CD1c-positive myeloid dendritic cell (primary cell): ENCODE results near the gene TAC3.
"Not testable (repeated sequence)": the region's sequence is repeated elsewhere in the genome, so short reads cannot be mapped to it uniquely, and the experiment has no call there.

Source experiments
- DNase-seq: peaks from one replicate; pipeline ENCODE4 v3.0.0-alpha.2; 2016; ENCODE audit errors: extremely low spot score

Gene TAC3

GRCh38 chr12:56985714-56986113 lies 30.6 kb downstream of the TAC3 start:
- not testable (repeated sequence) for DNase-seq

- no peak for DNase-seq
Measured at GRCh38 chr12:56983386-56983785, 32.9 kb downstream of the TAC3 start.

GRCh38 chr12:56982578-56983236 lies 33.6 kb downstream of the TAC3 start:
- not testable (repeated sequence) for DNase-seq

- no peak for DNase-seq
Measured at GRCh38 chr12:56980941-56981530, 35.3 kb downstream of the TAC3 start.

GRCh38 chr12:56980268-56980667 lies 36.1 kb downstream of the TAC3 start:
- no peak for DNase-seq

- DNase-seq: no peak
Measured at GRCh38 chr12:56979628-56980027, 36.7 kb downstream of the TAC3 start.

- no peak for DNase-seq
Measured at GRCh38 chr12:56978397-56979138, 37.8 kb downstream of the TAC3 start.

GRCh38 chr12:56977361-56977760 lies 39.0 kb downstream of the TAC3 start:
- not testable (repeated sequence) for DNase-seq

- not testable (repeated sequence) for DNase-seq
Measured at GRCh38 chr12:56974224-56974623, 42.1 kb downstream of the TAC3 start.

GRCh38 chr12:56968910-56969309 lies 47.4 kb downstream of the TAC3 start:
- DNase-seq: not testable (repeated sequence)

GRCh38 chr12:56965997-56966642 lies 50.2 kb downstream of the TAC3 start:
- DNase-seq: not testable (repeated sequence)

- not testable (repeated sequence) for DNase-seq
Measured at GRCh38 chr12:56965124-56965523, 51.2 kb downstream of the TAC3 start.

- not testable (repeated sequence) for DNase-seq
Measured at GRCh38 chr12:56963557-56963956, 52.8 kb downstream of the TAC3 start.

- DNase-seq: not testable (repeated sequence)
Measured at GRCh38 chr12:56962247-56962646, 54.1 kb downstream of the TAC3 start.
